GM18498 (cell line): ENCODE results near the gene PKMYT1.
"Not testable (repeated sequence)": the region's sequence is repeated elsewhere in the genome, so short reads cannot be mapped to it uniquely, and the experiment has no call there.

Experiments used
- ATAC-seq: cut with Tn5 transposase; IDR thresholded peaks from one replicate; pipeline ENCODE4 v1.9.1; 2021; ENCODE audit warnings: mild to moderate bottlenecking, moderate library complexity; ENCODE audit not compliant: unreplicated experiment

The PKMYT1 gene

DNA sequence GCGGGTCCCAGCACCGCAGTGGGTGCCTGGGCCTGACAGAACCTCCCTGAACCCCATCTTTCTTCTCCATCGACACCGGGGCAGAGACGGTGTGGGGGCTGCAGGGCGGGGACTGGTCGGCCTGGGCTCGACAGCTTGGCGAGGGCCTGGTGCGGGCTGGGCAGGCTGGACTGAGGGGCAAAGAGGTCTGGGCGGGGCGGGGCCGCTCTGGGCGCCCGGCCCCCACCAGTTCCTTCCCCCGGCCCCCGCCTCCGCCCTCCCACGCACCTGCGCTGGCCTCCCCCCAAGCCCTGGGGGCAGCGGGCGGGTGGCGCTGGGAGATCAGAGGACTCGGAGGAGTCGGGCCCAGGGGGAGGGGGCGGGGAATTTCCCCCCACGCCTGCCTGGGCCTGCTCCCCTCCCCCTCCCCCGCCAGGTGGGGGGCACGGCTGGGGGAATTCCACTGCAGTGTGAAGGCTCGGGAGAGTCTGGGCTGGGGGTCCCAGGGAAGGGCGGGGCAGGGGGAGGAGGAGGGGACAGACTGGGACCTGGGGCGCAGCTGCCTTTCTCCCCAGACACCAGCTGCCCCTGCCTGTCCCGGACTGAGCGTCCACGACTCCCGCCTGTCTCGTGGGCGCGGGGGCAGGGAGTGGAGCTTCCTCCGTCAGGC lies 17.0 kb downstream of the PKMYT1 start:
- ATAC-seq: no peak

DNA sequence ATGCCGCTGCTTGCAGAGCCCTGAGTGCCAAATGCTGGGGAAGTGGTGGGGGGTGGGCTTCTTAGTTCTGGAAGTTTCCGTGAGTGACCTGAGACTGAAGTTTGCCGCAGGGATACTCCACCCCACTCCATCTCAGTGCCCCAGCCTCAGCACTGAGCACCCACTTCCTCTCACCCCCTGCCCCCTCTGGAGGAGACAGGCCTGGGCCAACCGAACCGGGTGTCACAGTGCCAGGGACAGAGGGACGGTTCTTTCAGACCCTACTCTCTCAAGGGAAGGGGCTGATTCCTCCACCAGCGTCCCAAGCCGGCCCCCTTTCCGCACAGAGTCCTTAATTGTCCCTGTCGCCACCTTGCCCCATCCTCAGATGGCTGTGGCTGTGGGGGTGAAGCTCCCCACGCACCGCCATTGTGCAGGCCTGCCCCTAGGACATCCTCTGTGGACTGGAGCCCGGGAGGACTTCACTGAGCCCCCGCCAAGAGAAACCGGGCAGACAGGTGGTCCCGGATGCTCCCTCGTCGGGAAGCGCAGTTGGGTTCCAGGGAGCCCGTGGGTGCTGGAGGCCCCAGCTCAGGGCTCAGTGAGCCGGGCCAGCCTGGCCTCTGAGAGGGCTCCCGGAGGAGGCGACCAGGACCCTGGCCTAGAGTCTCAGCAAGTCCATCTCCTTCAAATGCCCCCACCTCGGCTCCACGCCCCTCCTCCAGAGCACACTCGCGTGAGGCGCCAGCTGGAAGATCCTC lies 17.7 kb downstream of the PKMYT1 start:
- no peak for ATAC-seq

DNA sequence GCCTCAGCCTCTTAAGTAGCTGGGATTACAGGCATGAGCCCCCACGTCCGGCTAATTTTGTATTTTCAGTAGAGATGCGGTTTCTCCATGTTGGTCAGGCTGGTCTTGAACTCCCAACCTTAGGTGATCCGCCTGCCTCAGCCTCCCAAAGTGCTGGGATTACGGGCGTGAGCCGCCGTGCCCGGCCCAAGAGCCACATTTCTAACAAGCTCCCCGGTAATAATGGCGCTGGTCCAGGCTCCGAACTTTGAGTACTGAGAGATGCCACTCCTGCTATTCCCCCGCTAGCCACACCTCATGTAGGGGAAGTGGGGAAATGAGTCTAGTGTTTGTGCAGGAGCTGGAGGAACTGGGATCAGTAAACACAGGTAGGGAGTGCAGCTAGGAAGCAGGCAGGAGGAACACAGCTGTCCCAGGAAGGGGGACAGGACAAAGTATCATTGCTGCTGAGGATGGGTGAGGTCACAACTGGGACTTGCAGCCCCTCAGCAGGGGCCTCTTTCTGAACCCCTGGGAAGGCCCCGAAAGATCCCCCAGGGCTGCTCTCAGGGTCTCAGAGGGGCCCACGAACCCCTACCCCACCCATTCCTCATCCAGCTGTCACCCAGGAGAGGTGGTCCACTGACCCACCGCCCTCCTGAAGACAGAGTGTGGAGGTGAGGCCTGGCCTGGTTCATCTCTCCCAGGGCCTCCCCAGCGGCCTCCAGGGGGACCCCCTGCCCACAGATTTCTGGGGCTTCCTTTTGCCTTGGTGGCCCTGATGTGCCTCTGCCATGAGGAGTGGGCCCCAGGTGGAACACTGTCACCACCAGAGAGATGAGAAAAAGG lies 19.8 kb downstream of the PKMYT1 start:
- ATAC-seq: no peak

DNA sequence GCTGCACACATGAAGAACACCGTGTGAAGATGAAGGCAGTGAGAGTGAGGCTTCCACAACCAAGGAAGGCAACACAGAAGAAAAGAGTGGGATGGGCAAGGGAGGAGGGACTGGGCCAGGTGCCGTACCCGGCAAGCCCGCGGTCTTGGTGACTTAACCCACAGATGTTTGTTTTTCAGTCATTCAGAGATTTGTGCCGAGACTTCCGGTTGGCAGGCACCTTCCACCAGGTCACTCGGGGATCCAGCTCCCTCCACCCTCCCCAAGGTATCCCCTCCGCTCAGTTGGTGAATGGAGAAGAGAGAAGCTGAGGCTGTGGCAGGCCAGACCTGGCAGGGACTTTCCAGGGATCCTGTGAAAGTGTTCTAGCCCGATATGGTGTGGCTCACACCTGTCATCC lies 21.0 kb downstream of the PKMYT1 start:
- no peak for ATAC-seq

DNA sequence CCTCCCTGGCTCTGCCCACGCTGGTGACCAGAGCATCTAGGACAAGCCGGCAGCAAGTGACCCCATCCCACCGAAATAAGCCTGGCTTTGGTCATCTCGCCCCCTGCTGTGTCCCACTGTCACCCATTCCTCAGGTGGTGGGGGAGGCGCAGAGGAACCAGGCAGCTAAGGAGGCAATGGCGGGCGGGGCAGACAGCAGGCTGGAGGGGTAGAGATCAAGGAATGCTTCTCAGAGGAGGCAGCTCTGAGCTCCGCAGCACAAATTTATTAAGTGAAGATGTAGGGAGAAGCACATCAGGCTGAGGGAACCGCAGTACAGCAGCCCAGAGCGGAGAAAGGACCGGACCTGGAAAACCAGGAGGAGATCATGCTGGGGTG lies 23.7 kb downstream of the PKMYT1 start:
- ATAC-seq: no peak

DNA sequence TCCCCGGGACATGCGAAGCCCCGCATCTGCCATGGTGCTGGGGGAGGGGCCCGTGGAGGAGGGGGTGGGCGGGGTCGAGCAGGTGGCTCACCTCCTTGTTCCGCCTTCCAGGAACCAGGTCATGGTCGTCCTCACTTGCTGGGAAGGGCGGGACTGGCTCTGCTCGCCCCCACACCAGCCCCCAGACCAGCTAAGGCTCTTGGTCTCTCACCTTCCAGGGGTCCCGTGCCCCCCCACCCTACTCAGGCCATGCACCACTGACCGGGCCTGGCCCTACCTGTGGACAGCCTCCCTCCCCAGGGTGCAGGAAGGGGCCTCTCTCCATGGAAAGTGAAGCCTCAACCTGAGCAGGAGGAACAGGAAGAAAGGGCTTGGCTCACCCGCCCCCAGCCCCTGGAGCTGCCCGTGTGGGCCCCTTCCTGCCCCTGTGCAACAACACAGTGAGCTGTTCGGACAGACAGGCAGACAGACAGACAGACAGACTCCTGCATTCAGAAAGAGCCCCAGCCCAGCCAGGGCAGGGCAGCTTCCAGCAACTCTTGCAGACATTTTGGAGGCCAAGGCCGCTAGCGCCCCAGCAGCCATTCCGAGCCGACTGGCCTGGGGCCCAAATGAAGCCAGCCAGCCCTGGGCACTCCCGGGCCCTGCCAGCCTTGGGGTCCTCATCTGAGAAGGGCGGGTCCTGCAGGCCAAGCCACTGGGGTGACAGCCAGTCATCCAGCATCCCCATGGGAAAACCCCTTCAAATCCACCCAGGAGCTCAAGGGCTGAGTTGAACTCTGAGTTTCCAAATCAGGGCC lies 24.3 kb downstream of the PKMYT1 start:
- no peak for ATAC-seq

DNA sequence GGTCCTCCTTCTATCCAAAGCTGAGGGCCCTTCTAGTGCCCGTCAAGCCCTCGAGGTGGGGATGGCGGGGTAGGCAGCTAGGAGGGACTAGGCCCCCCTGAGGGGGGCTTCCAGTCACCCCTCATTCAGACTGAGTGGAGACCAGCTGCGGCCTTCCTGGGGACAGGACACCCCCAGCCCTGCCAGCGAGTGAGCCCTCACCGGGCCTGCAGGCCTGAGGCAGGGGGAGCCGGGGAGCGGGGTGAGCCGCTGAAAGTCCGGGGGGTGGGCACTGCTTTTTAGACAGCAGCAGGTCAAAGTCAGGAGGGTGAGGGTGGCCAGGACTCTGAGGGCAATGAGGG lies 24.8 kb downstream of the PKMYT1 start:
- ATAC-seq: no peak

DNA sequence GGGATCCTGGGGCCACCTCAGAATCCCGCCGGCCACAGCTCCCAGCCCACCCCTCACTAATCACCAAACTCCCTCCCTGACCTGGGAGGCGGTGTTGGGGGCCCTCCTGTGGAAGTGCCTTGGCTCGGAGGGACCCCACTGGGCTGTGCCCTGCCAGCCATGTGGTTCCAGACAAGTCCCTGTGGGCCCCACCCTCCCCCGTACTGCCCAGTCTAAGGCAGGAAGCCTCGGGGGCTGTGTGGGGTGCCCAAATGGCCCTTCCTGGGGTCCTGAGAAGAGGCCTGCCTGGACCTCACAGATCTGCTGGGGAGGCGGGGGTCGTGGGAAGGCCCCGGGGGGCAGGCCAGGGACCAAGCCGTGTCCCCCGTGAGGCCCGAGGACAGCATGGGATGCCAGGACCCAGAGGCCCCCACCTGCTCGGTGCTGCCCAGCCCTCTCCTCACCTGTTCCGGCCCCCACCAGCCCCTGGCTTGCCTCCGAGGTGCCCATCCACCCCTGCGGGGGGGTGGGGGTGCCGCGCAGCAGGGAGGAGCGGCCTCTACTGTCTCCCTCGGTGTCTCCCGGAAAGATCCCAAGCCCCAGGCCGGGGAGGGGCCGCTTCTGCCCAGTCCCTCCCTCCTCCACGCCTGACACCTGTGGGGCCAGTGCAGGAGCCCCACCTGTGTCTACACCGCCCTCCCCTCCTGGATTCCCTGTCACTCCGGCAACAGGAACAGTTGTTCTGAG lies 25.4 kb downstream of the PKMYT1 start:
- ATAC-seq: no peak

DNA sequence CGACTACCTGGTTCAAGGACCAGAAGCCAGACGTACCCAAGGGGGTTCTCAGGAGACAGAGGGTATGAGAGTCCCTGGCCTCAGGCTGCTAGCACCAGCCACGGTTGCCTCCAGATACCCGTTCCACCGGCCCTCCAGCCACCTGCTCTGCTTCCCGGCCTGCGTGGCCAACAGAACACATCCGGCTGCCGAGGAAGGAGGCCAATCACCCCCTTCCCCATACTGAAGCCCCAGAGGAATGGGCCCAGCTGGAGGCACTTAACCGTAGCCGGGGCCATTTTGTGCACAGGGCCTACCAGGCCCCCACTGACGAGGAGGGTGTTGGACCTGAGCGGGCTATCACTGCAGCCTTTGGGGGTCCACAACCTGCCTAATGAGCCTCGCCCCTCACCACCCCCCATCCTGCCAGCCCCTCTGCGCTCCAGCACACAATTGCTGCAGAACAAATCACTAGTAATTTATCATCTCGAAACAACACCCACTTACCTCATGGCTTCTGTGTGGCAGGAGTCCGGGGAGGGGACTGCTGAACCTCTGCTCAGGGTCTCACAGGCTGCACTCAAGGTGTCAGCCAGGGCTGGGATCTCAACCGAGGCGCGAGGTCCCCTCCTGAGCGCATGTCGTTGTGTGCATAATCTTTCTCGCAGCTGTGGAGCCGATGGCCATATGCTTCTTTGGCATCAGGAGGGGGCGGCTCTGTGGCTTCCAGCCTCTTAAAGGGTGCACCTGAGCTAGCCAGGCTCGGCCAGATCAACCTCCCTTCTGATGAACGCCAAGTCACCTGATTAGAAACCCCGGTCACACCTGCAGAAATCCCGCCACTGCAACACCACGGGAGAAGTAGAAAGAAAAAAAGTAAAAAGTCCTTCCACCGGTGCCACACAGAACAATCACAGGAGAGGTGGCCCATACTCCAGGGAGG lies 26.3 kb downstream of the PKMYT1 start:
- ATAC-seq: no peak

DNA sequence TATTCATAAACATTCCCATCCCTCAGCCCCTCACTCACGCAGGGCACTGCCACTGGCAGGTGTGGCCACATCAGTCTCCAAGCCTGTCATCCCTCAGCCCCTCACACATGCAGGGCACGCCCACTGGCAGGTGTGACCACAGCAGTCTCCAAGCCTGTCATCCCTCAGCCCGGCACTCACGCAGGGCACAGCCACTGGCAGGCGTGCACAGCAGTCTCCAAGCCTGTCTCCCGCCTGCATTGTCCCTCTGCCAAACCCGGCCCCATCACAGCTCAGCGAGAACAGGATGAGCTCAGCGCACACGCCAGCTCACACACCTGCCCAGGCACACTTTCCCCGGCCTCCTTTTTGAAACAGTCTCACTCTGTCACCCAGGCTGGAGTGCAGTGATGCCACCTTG lies 27.6 kb downstream of the PKMYT1 start:
- no peak for ATAC-seq

DNA sequence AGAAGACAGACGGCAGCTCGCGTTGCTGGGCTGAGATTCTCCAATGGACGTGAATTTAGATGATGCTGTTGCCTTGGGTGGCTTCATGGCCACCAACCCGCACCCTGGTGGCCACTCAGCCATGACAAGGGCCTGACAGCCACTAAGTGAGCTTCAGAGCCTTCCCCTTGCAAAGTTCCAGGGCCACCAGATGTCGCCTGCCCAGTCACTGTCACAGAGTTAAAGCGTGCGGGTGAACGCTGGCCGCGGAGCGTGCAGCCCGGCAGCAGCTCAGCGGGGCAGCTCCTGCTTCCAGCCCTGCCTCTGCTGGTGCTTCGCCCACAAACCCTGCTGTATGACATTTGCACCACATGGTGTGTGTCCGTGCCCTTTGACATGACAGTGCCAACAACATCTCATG lies 29.5 kb downstream of the PKMYT1 start:
- ATAC-seq: no peak

DNA sequence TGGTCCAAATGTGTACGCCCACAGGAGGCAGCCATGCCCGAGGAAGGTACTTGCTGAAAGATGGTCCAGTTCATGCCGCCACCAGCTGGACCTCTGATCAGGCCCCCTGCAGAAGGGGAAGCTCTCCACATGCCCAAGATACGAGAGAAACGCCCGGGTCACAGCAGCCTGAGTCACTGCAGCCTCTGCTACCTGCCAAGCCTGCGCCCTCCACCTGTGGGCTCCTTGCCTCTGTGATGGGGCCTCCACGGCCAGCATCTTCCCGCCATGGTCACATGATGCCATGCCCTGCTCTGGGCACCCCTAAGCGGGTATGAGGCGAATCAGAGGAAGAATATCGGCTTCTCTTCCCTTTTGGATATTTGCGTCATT lies 29.9 kb downstream of the PKMYT1 start:
- no peak for ATAC-seq

DNA sequence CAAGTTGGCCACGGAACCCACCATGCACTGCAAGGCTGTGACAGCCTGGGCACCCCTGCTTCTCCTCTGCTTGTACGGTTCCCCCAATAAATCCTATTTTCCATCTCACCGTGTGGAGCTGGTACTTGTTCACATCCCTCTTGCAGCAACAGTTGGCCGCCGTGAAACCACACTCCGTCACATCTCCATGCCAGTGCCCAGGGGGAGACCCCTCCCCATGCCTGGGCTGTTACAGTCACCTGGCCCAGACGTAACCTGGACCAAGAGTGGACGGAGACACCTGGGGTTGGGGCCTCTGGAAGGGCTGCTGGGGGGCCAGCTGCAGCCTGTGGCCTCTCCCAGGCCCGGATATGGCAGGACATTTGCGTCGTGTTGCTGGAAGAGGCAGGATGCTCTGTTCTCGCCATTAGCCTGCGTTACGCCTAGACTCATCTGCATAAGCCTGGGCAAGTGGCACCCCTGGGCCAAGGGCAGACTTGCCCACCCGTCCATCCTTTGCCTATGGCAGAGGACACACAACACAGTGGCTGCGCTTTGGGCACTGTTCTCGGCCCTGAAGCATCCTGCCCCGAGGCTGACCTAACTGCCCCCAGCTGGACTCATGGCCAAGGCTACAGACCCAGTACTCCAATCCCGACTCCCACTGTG lies 30.4 kb downstream of the PKMYT1 start:
- no peak for ATAC-seq

DNA sequence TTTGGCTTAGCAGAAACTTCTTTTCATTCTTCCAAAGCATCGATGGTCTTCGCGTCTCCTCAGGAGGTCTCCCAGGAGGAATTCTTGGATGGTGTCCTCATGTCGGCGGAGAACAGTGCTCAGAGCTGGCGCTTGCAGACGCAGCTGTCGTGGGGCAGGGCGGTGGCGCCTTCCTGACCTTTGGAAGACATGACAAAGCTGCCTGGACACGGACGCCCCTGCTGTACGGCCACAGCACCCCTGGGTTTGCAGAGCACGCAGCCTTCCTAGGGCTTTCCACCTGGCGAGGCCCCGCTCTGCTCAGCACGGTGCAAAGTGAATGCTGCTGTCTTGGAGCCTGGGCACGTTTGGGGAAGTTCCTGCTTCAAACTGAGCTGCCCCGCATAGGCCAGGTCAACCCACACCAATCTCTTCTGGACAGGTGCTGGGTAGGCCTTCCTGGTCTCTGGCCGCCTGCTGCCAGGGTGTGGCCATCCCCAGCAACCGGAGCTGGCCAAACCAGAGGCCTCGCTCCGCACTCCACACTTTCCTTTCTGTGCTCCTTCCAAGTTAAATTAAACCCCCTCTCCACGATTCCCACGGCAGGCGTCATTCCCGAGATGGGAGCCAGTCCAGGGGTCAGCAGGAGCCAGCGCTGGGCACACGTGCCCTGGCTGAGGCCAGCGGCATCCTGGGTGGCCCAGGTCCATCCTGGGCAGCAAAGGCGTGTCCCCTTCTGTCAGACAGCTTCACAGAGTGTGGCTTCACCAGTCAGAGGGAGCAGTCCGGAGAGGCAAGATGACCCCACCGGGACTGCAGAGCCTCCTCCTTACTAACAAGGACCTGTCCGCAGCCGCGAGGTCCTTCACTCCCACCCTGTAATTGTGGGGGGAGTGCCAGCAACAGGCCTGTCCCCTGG lies 31.2 kb downstream of the PKMYT1 start:
- no peak for ATAC-seq

DNA sequence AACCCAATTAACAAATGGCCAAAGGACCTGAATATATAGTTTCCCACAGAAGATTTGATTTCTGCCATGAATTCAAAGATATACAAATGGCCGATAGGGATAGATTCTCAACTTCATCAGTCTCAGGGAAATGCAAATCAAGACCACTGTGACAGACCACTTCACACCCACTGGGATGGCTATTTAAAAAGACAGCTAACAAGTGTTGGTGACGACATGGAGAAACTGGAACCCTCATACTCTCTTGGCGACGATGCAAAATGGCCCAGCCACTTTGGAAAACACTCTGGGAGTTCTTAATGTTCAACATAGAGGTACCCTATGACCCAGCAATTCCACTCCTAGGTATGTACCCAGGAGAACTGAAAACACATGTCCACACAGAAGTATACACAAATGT lies 33.6 kb downstream of the PKMYT1 start:
- ATAC-seq: no peak

DNA sequence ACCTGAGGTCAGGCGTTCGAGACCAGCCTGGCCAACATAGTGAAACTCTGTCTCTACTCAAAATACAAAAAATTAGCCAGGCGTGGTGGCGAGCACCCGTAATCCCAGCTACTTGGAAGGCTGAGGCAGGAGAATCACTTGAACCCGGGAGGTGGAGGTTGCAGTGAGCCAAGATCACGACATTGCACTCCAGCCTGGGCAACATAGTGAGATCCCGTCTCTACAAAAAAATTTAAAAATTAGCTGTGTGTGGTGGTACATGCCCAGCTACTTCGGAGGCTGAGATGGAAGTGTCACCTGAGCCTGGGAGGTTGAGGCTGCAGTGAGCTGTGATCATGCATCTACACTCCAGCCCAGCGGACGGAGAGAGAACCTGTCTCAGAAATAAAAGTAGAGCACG lies 36.5 kb downstream of the PKMYT1 start:
- not testable (repeated sequence) for ATAC-seq

DNA sequence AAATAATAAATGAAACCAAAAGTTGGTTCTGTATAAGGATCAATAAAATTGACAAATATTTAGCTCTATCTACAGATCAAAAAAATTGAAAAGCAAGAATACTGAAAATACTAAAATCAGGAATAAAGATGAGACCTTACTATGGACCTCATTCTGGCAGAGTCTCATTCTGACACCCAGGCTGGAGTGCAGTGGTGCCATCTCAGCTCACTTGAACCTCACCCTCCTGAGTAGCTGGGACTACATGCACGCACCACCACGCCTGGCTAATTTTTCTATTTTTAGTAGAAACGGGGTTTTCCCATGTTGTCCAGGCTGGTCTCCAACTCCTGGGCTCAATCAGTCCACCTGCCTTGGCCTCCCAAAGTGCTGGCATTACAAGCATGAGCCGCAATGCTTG lies 38.2 kb downstream of the PKMYT1 start:
- ATAC-seq: no peak

DNA sequence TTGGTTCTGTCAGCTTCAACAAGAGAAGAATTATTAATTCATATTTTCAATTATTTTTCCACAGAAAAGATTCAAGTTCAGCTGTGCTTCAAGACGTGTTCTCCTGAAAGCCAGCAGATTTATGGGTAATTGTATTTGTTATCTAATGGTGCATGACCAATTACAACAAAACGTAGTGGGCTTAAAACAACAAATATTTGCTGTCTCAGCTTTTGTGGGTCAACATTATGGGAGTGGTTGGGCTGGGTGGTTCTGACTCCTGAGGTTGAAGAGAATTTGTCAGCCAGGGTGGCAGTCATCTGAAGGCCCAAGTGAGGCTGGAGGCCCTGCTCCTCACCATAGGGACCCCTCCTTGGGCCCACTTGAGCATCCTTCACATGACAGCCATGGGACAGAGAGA lies 40.3 kb downstream of the PKMYT1 start:
- ATAC-seq: no peak
